IPS-18a (cell line): ENCODE measurements around the gene PTPRK.

ENCODE experiments used
- H3K27ac ChIP-seq: one replicate; pipeline ENCODE4 v1.5.1; 2013; ENCODE audit warnings: low read length
- H3K27me3 ChIP-seq: one replicate; pipeline ENCODE4 v1.6.1; 2013; ENCODE audit warnings: mild to moderate bottlenecking, low read length; ENCODE audit not compliant: control insufficient read depth, insufficient read depth
- H3K36me3 ChIP-seq: one replicate; pipeline ENCODE4 v1.6.1; 2013; ENCODE audit warnings: low read depth, low read length; ENCODE audit not compliant: control insufficient read depth
- H3K4me1 ChIP-seq: one replicate; pipeline ENCODE4 v1.6.1; 2013; ENCODE audit warnings: low read depth, low read length; ENCODE audit not compliant: control insufficient read depth
- H3K4me3 ChIP-seq: one replicate; pipeline ENCODE4 v1.5.1; 2013; ENCODE audit warnings: low read length
- H3K9ac ChIP-seq: one replicate; pipeline ENCODE4 v1.6.1; 2013; ENCODE audit warnings: mild to moderate bottlenecking, low read length, moderate library complexity
- H3K9me3 ChIP-seq: one replicate; pipeline ENCODE4 v1.6.1; 2013; ENCODE audit warnings: low read depth, low read length; ENCODE audit not compliant: control insufficient read depth

The PTPRK gene

GRCh38 chr6:128500014-128500413, 20.4 kb downstream of the PTPRK start:
- H3K4me3 ChIP-seq, result no peak overlapping the region
- H3K4me1 ChIP-seq, result peaks cover 39% of the 10 kb centered on the region
- no peak overlapping the region for H3K27ac ChIP-seq
- H3K36me3 ChIP-seq, result no peaks in the 10 kb centered on the region
- H3K9ac ChIP-seq, result no peak overlapping the region
- H3K27me3 ChIP-seq, result no peaks in the 10 kb centered on the region
- H3K9me3 ChIP-seq, result no peaks in the 10 kb centered on the region

GRCh38 chr6:128499079-128499731, 21.2 kb downstream of the PTPRK start:
- H3K4me1 ChIP-seq, result peaks cover 46% of the 10 kb centered on the region
- no peak overlapping the region for H3K9ac ChIP-seq
- H3K36me3 ChIP-seq, result no peaks in the 10 kb centered on the region
- H3K4me3 ChIP-seq, result peak overlapping the region; percentile 5
- no peaks in the 10 kb centered on the region for H3K9me3 ChIP-seq
- H3K27ac ChIP-seq, result no peak overlapping the region
- H3K27me3 ChIP-seq, result no peaks in the 10 kb centered on the region

DNA sequence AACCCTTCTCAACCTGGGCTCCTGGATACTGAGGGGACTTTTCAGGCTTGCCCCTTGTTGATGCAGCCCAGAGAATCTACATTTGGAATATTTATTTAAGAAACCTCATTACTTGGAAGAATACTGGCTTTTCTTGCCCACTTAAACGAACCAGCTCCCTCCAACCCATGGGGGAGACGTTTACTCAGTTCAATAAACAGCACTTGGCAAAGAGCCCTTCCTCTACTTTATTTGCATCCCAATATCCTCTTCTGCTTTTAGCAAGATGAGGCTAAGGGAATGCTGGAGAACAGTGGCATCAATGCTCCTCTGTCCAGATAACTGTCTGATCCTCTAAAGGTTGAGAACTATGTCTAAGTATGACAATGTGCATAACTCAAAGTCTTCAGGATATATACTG, 22.2 kb downstream of the PTPRK start:
- H3K4me1 ChIP-seq, result peaks cover 51% of the 10 kb centered on the region

DNA sequence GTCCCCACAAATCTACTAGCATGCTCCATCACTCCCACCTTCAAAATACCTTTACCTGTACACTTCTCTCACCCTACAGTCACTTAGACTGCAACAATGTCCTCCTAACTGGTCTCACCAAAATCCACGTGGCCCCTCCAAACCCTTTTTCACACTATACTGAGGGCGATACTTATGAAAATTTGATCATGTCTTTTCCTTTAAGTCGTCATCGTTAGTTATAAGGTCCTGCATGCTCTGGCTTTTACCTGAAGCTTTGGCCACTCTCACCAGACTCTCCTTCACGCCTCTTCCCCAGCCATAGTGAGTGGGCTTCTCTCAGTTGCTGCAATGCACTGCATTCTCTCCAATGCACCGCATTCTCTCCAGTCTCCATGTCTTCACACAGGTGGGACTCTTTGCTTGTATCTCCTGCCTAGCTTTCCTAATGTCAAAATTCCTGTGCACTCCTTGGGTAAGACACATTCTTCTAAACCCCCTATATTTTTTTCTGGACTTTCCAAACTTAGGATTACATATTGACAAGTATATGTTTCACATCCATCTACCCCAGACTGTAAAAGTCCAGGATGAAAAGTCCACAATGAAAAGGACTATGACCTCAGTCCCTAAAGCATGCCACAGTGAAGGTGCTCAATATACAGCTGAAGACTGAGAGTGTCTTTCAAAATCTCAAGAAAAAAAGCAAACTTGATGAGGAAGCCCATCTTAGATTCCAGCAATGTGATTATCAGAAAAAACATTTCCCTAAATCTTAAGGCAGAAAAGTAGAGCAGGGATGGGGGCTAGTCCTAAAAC, 24.7 kb downstream of the PTPRK start:
- Histone ChIP-seq H3K27ac (no peak overlapping the region), H3K27me3 (peaks cover 3% of the 10 kb centered on the region), H3K4me1 (peaks cover 67% of the 10 kb centered on the region), H3K9me3 (no peaks in the 10 kb centered on the region), H3K4me3 (no peak overlapping the region), H3K9ac (no peak overlapping the region), H3K36me3 (no peaks in the 10 kb centered on the region)

More for the DNA sequence above, 22.2 kb downstream of the PTPRK start:
- Histone ChIP-seq H3K36me3 (no peaks in the 10 kb centered on the region), H3K9ac (no peak overlapping the region), H3K9me3 (no peaks in the 10 kb centered on the region), H3K27me3 (peaks cover 3% of the 10 kb centered on the region), H3K4me3 (no peak overlapping the region), H3K27ac (no peak overlapping the region)

- peaks cover 56% of the 10 kb centered on the region for H3K4me1 ChIP-seq
- no peak overlapping the region for H3K27ac ChIP-seq
- H3K9me3 ChIP-seq, result no peaks in the 10 kb centered on the region
- H3K36me3 ChIP-seq, result no peaks in the 10 kb centered on the region
- peaks cover 3% of the 10 kb centered on the region for H3K27me3 ChIP-seq
- no peak overlapping the region for H3K4me3 ChIP-seq
- H3K9ac ChIP-seq, result no peak overlapping the region
Measured at GRCh38 chr6:128494440-128494839, 26.0 kb downstream of the PTPRK start.

- Histone ChIP-seq H3K27ac (no peak overlapping the region), H3K4me1 (peaks cover 50% of the 10 kb centered on the region), H3K4me3 (no peak overlapping the region), H3K9ac (no peak overlapping the region), H3K27me3 (peaks cover 3% of the 10 kb centered on the region), H3K36me3 (no peaks in the 10 kb centered on the region), H3K9me3 (no peaks in the 10 kb centered on the region)
Measured at GRCh38 chr6:128493877-128494276, 26.5 kb downstream of the PTPRK start.

- no peaks in the 10 kb centered on the region for H3K36me3 ChIP-seq
- H3K4me3 ChIP-seq, result no peak overlapping the region
- peaks cover 3% of the 10 kb centered on the region for H3K27me3 ChIP-seq
- no peak overlapping the region for H3K27ac ChIP-seq
- peaks cover 35% of the 10 kb centered on the region for H3K4me1 ChIP-seq
- H3K9me3 ChIP-seq, result no peaks in the 10 kb centered on the region
- no peak overlapping the region for H3K9ac ChIP-seq
Measured at GRCh38 chr6:128492386-128492785, 28.0 kb downstream of the PTPRK start.

- no peaks in the 10 kb centered on the region for H3K9me3 ChIP-seq
- H3K4me1 ChIP-seq, result peaks cover 35% of the 10 kb centered on the region
- H3K27me3 ChIP-seq, result peaks cover 3% of the 10 kb centered on the region
- H3K27ac ChIP-seq, result no peak overlapping the region
- no peaks in the 10 kb centered on the region for H3K36me3 ChIP-seq
- no peak overlapping the region for H3K9ac ChIP-seq
- peak overlapping the region; percentile 30 for H3K4me3 ChIP-seq
Measured at GRCh38 chr6:128491610-128492206, 28.7 kb downstream of the PTPRK start.

GRCh38 chr6:128491100-128491581, 29.3 kb downstream of the PTPRK start:
- no peaks in the 10 kb centered on the region for H3K36me3 ChIP-seq
- peaks cover 3% of the 10 kb centered on the region for H3K27me3 ChIP-seq
- H3K4me1 ChIP-seq, result peaks cover 35% of the 10 kb centered on the region
- peak overlapping the region; percentile 30 for H3K4me3 ChIP-seq
- H3K9ac ChIP-seq, result no peak overlapping the region
- H3K9me3 ChIP-seq, result no peaks in the 10 kb centered on the region
- H3K27ac ChIP-seq, result no peak overlapping the region

GRCh38 chr6:128487746-128488145, 32.7 kb downstream of the PTPRK start:
- Histone ChIP-seq H3K36me3 (no peaks in the 10 kb centered on the region), H3K4me1 (peaks cover 30% of the 10 kb centered on the region), H3K9ac (no peak overlapping the region), H3K27me3 (no peaks in the 10 kb centered on the region), H3K27ac (no peak overlapping the region), H3K9me3 (no peaks in the 10 kb centered on the region), H3K4me3 (no peak overlapping the region)

DNA sequence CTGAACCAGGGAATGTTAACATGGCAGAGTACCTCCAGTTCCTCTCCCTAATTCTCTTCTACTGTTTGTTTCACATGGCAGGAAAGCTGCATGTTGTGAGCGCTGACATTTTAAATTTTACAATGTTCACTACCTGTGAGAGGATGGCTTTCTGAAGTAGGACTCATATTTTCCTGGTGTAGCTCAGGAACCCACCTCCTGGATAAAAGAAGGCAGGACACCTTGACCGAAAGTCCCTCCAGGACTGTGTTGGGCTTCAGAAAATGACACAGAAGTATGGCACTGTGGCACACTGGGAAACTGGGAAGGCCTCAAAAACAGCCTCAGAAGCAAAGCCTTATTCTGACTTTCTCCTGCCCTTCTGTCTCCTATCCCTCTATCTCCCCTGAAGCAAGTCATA, 33.3 kb downstream of the PTPRK start:
- no peak overlapping the region for H3K4me3 ChIP-seq
- H3K9ac ChIP-seq, result no peak overlapping the region
- no peak overlapping the region for H3K27ac ChIP-seq
- no peaks in the 10 kb centered on the region for H3K9me3 ChIP-seq
- peaks cover 32% of the 10 kb centered on the region for H3K4me1 ChIP-seq
- no peaks in the 10 kb centered on the region for H3K36me3 ChIP-seq
- H3K27me3 ChIP-seq, result no peaks in the 10 kb centered on the region
